ENCODE data around the gene BLOC1S6.

The BLOC1S6 gene

GRCh38 chr15:45588219-45588875, 1.2 kb downstream of the BLOC1S6 start:
- DNase-seq (ENCODE audit: low read depth): no peak

GRCh38 chr15:45589256-45589655, 2.1 kb downstream of the BLOC1S6 start:
- no peak for DNase-seq (ENCODE audit: low read depth)

- DNase-seq (ENCODE audit: low read depth): no peak
These were observed 7.1 kb downstream of the BLOC1S6 start for GRCh38 chr15:45594319-45594718.

- no peak for DNase-seq (ENCODE audit: low read depth)
These were observed 7.8 kb downstream of the BLOC1S6 start for GRCh38 chr15:45594835-45595530.

GRCh38 chr15:45603881-45604280, 16.7 kb downstream of the BLOC1S6 start:
- no peak for DNase-seq (ENCODE audit: low read depth)

- DNase-seq (ENCODE audit: low read depth): no peak
These were observed 17.1 kb downstream of the BLOC1S6 start for GRCh38 chr15:45604326-45604725.

- DNase-seq (ENCODE audit: low read depth): no peak
These were observed 19.2 kb downstream of the BLOC1S6 start for GRCh38 chr15:45606413-45606812.

GRCh38 chr15:45606841-45607240, 19.7 kb downstream of the BLOC1S6 start:
- no peak for DNase-seq (ENCODE audit: low read depth)

GRCh38 chr15:45611305-45611704, 24.1 kb downstream of the BLOC1S6 start:
- DNase-seq (ENCODE audit: low read depth): peak; percentile 14

- peak; percentile 20 for DNase-seq (ENCODE audit: low read depth)
These were observed 25.7 kb downstream of the BLOC1S6 start for GRCh38 chr15:45612790-45613415.

GRCh38 chr15:45616901-45617323, 29.7 kb downstream of the BLOC1S6 start:
- no peak for DNase-seq (ENCODE audit: low read depth)

- no peak for DNase-seq (ENCODE audit: low read depth)
These were observed 31.6 kb downstream of the BLOC1S6 start for GRCh38 chr15:45618813-45619212.

GRCh38 chr15:45628136-45628535, 41.0 kb downstream of the BLOC1S6 start:
- DNase-seq (ENCODE audit: low read depth): no peak

- DNase-seq (ENCODE audit: low read depth): peak; percentile 96
These were observed 43.9 kb downstream of the BLOC1S6 start for GRCh38 chr15:45630917-45631691.

GRCh38 chr15:45631776-45632175, 44.6 kb downstream of the BLOC1S6 start:
- no peak for DNase-seq (ENCODE audit: low read depth)

- peak; percentile 60 for DNase-seq (ENCODE audit: low read depth)
These were observed 47.4 kb downstream of the BLOC1S6 start, which contains the start of gene SQOR for GRCh38 chr15:45634432-45635190. Gene SQOR, plus strand, starts transcription at chr15:45635029. Its CDS starts 23,895 bp downstream, at chr15:45658924.

GRCh38 chr15:45635191-45635638, 48.0 kb downstream of the BLOC1S6 start:
- no peak for DNase-seq (ENCODE audit: low read depth)

GRCh38 chr15:45635763-45636292, 48.6 kb downstream of the BLOC1S6 start:
- no peak for DNase-seq (ENCODE audit: low read depth)

GRCh38 chr15:45637141-45637540, 50.0 kb downstream of the BLOC1S6 start:
- no peak for DNase-seq (ENCODE audit: low read depth)

- DNase-seq (ENCODE audit: low read depth): peak; percentile 79
These were observed 50.4 kb downstream of the BLOC1S6 start for GRCh38 chr15:45637552-45638033.

GRCh38 chr15:45640616-45641015, 53.4 kb downstream of the BLOC1S6 start:
- peak; percentile 94 for DNase-seq (ENCODE audit: low read depth)
